Mucosa of rectum (tissue), 2 donors: ENCODE data around the gene NYNRIN.
"Not testable (repeated sequence)": the region's sequence is repeated elsewhere in the genome, so short reads cannot be mapped to it uniquely, and the experiment has no call there.

ENCODE experiments used
- H3K27ac ChIP-seq, 2 donors: one replicate each; pipeline ENCODE4 v1.7.0; 2013; ENCODE audit warnings: inconsistent platforms in 2 of 2, low read depth in 2 of 2, low read length in 2 of 2
- H3K27me3 ChIP-seq, 2 donors: one replicate each; pipeline ENCODE4 v1.7.0; 2013; ENCODE audit warnings: low read length in 2 of 2; ENCODE audit not compliant: control insufficient read depth in 2 of 2, insufficient read depth in 2 of 2
- H3K36me3 ChIP-seq, 2 donors: one replicate each; pipeline ENCODE4 v1.7.0; 2013; ENCODE audit warnings: low read length in 2 of 2; ENCODE audit not compliant: control insufficient read depth in 2 of 2, insufficient read depth in 2 of 2
- H3K4me1 ChIP-seq, 2 donors: one replicate each; pipeline ENCODE4 v1.7.0; 2013; ENCODE audit warnings: low read length in 2 of 2, mild to moderate bottlenecking in 1 of 2; ENCODE audit not compliant: control insufficient read depth in 2 of 2, insufficient read depth in 2 of 2
- H3K4me3 ChIP-seq, 2 donors: one replicate each; pipeline ENCODE4 v1.7.0; 2013; ENCODE audit warnings: low read length in 2 of 2
- H3K9ac ChIP-seq, 2 donors: one replicate each; pipeline ENCODE4 v1.7.0; 2013; ENCODE audit warnings: low read length in 2 of 2, low read depth in 1 of 2, mild to moderate bottlenecking in 1 of 2
- H3K9me3 ChIP-seq, 2 donors: one replicate each; pipeline ENCODE4 v1.7.0; 2013; ENCODE audit warnings: low read length in 2 of 2; ENCODE audit not compliant: control insufficient read depth in 2 of 2
- donor health status: healthy.
- donor health status: Normal muscosa, but diverticular disease.

Gene NYNRIN

GRCh38 chr14:24369463-24369862, 29.3 kb upstream of the NYNRIN start:
- Histone ChIP-seq H3K36me3 (peaks cover 0 to 3% of the 10 kb centered on the region in 2 donors), H3K4me1 (peaks cover 17 to 29% of the 10 kb centered on the region in 2 donors), H3K9ac (no peak overlapping the region), H3K9me3 (no peaks in the 10 kb centered on the region), H3K4me3 (peak overlapping the region in 1 of 2 donors; percentile 31), H3K27ac (peak overlapping the region; percentile 52 to 77), H3K27me3 (peaks cover 0 to 2% of the 10 kb centered on the region in 2 donors)

- Histone ChIP-seq H3K9ac (no peak overlapping the region), H3K4me1 (peaks cover 16 to 29% of the 10 kb centered on the region in 2 donors), H3K36me3 (peaks cover 0 to 3% of the 10 kb centered on the region in 2 donors), H3K27ac (no peak overlapping the region), H3K27me3 (peaks cover 0 to 2% of the 10 kb centered on the region in 2 donors), H3K4me3 (no peak overlapping the region), H3K9me3 (no peaks in the 10 kb centered on the region)
Measured at GRCh38 chr14:24369907-24370687, 28.7 kb upstream of the NYNRIN start.

DNA sequence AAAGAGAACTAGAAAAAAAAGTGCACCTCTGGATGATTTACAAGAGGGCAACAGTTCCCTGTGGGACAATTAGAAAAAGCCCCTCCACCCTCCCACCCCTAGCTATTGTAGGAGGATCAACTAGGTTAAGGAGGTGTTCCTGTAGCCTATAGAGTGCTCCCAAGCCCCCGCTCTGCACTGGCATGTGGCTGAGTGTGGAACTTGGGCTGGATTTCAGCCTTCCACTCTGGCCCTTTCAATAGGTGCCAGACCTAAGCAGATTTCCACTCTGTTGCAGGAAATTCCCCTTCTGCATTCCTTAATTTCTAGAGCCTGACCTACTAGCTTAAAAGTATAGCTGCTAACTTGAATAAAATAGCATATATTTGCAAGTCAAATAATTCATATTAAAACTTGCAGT, 28.1 kb upstream of the NYNRIN start:
- H3K36me3 ChIP-seq, result peaks cover 0 to 3% of the 10 kb centered on the region in 2 donors
- peaks cover 11 to 23% of the 10 kb centered on the region in 2 donors for H3K4me1 ChIP-seq
- H3K9ac ChIP-seq, result no peak overlapping the region
- no peaks in the 10 kb centered on the region for H3K9me3 ChIP-seq
- no peak overlapping the region for H3K27ac ChIP-seq
- H3K4me3 ChIP-seq, result no peak overlapping the region
- peaks cover 0 to 2% of the 10 kb centered on the region in 2 donors for H3K27me3 ChIP-seq

DNA sequence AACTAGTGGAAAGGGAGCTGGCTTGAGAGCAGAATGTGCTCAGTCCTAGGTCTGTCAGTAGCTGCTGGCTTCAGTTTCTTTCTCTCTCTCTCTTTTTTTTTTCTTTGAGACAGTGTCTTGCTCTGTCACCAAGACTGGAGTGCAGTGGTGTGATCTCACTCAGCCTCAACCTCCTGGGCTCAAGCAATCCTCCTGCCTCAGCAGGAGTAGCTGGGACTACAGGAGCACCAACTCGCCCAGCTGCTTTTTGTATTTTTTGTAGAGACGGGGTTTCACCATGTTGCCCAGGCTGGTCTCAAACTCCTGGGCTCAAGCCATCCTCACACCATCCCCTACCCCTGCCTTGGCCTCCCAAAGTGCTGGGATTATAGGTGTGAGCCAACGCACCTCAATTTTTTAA, 27.2 kb upstream of the NYNRIN start:
- H3K9ac ChIP-seq, H3K27ac ChIP-seq, H3K4me3 ChIP-seq, H3K36me3 ChIP-seq, H3K9me3 ChIP-seq, H3K27me3 ChIP-seq: not testable (repeated sequence)
- H3K4me1 ChIP-seq, result peaks cover 5 to 17% of the 10 kb centered on the region in 2 donors

- Histone ChIP-seq H3K9me3 (no peaks in the 10 kb centered on the region), H3K36me3 (peaks cover 0 to 3% of the 10 kb centered on the region in 2 donors), H3K27me3 (no peaks in the 10 kb centered on the region), H3K4me3 (no peak overlapping the region), H3K9ac (no peak overlapping the region), H3K27ac (no peak overlapping the region), H3K4me1 (peaks cover 3 to 8% of the 10 kb centered on the region in 2 donors)
Measured at GRCh38 chr14:24372701-24373416, 25.9 kb upstream of the NYNRIN start.

DNA sequence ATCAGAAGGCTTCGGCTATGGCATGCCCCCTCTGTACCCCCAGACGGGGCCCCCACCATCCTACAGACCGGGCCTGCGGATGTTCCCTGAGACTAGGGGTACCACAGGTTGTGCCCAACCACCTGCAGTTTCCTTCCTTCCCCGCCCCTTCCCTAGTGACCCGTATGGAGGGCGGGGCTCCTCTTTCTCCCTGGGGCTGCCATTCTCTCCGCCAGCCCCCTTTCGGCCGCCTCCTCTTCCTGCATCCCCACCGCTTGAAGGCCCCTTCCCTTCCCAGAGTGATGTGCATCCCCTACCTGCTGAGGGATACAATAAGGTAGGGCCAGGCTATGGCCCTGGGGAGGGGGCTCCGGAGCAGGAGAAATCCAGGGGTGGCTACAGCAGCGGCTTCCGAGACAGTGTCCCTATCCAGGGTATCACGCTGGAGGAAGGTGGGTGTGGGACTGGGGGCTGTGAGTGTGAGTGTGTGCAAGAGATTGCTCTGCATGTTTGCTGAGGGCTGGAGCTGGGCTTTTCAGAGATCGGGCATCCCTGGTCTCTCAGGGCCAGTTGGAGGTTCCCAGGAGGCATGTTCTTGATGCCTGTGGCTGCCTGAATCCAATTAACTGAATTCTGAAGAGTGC, 22.2 kb upstream of the NYNRIN start:
- H3K9ac ChIP-seq, result no peak overlapping the region
- peaks cover 0 to 3% of the 10 kb centered on the region in 2 donors for H3K36me3 ChIP-seq
- H3K27ac ChIP-seq, result no peak overlapping the region
- no peak overlapping the region for H3K4me3 ChIP-seq
- H3K4me1 ChIP-seq, result peaks cover 0 to 3% of the 10 kb centered on the region in 2 donors
- no peaks in the 10 kb centered on the region for H3K27me3 ChIP-seq
- no peaks in the 10 kb centered on the region for H3K9me3 ChIP-seq

DNA sequence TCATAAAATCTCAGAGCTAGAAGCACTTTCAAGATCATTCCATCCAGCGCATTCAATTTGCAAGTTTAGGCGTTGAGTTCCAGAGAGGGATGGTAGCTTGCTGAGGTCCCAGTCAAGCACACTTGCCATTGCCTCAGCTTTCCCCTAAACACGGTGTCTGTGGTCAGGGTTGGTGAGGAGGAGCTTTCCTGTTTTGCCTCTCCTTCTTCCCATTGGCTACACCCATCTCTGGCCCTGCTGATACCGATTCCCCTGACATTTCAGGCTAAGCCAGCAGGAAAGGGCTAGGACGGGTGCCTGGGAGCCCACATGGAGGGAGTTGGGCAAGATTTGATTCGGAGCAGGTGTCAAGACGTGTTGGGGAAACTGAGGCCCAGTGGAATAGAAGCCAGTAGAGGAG, 21.7 kb upstream of the NYNRIN start:
- Histone ChIP-seq H3K36me3 (peaks cover 0 to 3% of the 10 kb centered on the region in 2 donors), H3K4me3 (no peak overlapping the region), H3K27ac (no peak overlapping the region), H3K4me1 (peaks cover 0 to 3% of the 10 kb centered on the region in 2 donors), H3K9me3 (no peaks in the 10 kb centered on the region), H3K9ac (no peak overlapping the region), H3K27me3 (no peaks in the 10 kb centered on the region)

- Histone ChIP-seq H3K9me3 (no peaks in the 10 kb centered on the region), H3K9ac (no peak overlapping the region), H3K27me3 (no peaks in the 10 kb centered on the region), H3K27ac (no peak overlapping the region), H3K4me3 (no peak overlapping the region), H3K4me1 (peaks cover 0 to 3% of the 10 kb centered on the region in 2 donors), H3K36me3 (peaks cover 0 to 3% of the 10 kb centered on the region in 2 donors)
Measured at GRCh38 chr14:24377657-24378056, 21.1 kb upstream of the NYNRIN start.

- no peak overlapping the region for H3K4me3 ChIP-seq
- H3K9ac ChIP-seq, result no peak overlapping the region
- H3K36me3 ChIP-seq, result peaks cover 0 to 3% of the 10 kb centered on the region in 2 donors
- H3K9me3 ChIP-seq, result no peaks in the 10 kb centered on the region
- peaks cover 0 to 3% of the 10 kb centered on the region in 2 donors for H3K4me1 ChIP-seq
- no peak overlapping the region for H3K27ac ChIP-seq
- H3K27me3 ChIP-seq, result no peaks in the 10 kb centered on the region
Measured at GRCh38 chr14:24378327-24378726, 20.5 kb upstream of the NYNRIN start.
